Neural progenitor cell (in vitro differentiated cells): ENCODE measurements around the gene LPCAT2. TPM values are rescaled to one million over a fixed set of nuclear protein-coding genes. Genes with fewer than 3 reads are reported as not detected.

Source experiments
- DNase-seq: peaks from one replicate; pipeline ENCODE4 v3.0.0-alpha.2; 2016; ENCODE audit warnings: low spot score
- H2AFZ ChIP-seq: fragments of 200-600 bp; sonication (generic); replicated peaks from 2 replicates; pipeline ENCODE4 v1.6.1; 2016; ENCODE audit warnings: antibody characterized with exemption
- H3F3A ChIP-seq: fragments of 200-600 bp; sonication (generic); 2 replicates; pipeline ENCODE4 v1.6.1; 2016; ENCODE audit warnings: antibody characterized with exemption, low read depth
- H3K27ac ChIP-seq: fragments of 200-600 bp; sonication (generic); 2 replicates; pipeline ENCODE4 v1.5.1; 2016; ENCODE audit warnings: mild to moderate bottlenecking
- H3K27me3 ChIP-seq: fragments of 200-600 bp; sonication (generic); 2 replicates; pipeline ENCODE4 v1.6.1; 2016; ENCODE audit warnings: mild to moderate bottlenecking, moderate library complexity
- H3K36me3 ChIP-seq: fragments of 200-600 bp; sonication (generic); 2 replicates; pipeline ENCODE4 v1.5.1; 2016
- H3K4me1 ChIP-seq: fragments of 200-600 bp; sonication (generic); 2 replicates; pipeline ENCODE4 v1.6.1; 2016; ENCODE audit warnings: mixed run types
- H3K4me2 ChIP-seq: fragments of 200-600 bp; sonication (generic); 2 replicates; pipeline ENCODE4 v1.6.1; 2016
- H3K4me3 ChIP-seq: fragments of 200-600 bp; sonication (generic); 2 replicates; pipeline ENCODE4 v1.5.1; 2016
- H3K79me2 ChIP-seq: fragments of 200-600 bp; sonication (generic); 2 replicates; pipeline ENCODE4 v1.6.1; 2016; ENCODE audit warnings: low read depth
- H3K9ac ChIP-seq: fragments of 200-600 bp; sonication (generic); 2 replicates; pipeline ENCODE4 v1.6.1; 2016
- H3K9me3 ChIP-seq: fragments of 200-600 bp; sonication (generic); 2 replicates; pipeline ENCODE4 v1.5.1; 2016; ENCODE audit warnings: low read depth
- H4K20me1 ChIP-seq: fragments of 200-600 bp; sonication (generic); 2 replicates; pipeline ENCODE4 v1.6.1; 2016; ENCODE audit warnings: low read depth
- H3K27ac Mint-ChIP-seq: 3 replicates; pipeline ENCODE4 v1.8.0; 2021; ENCODE audit warnings: mixed read lengths
- H3K27me3 Mint-ChIP-seq: 2 replicates; pipeline ENCODE4 v1.8.0; 2022; ENCODE audit warnings: low read depth, mild to moderate bottlenecking, inconsistent platforms, moderate library complexity, mixed read lengths; ENCODE audit not compliant: insufficient read depth
- H3K36me3 Mint-ChIP-seq: 3 replicates; pipeline ENCODE4 v1.8.0; 2021; ENCODE audit warnings: mixed read lengths
- H3K4me1 Mint-ChIP-seq: 3 replicates; pipeline ENCODE4 v1.8.0; 2021; ENCODE audit warnings: mixed read lengths
- H3K4me3 Mint-ChIP-seq: 3 replicates; pipeline ENCODE4 v1.8.0; 2021; ENCODE audit warnings: mild to moderate bottlenecking, moderate library complexity, mixed read lengths
- H3K9me3 Mint-ChIP-seq: 3 replicates; pipeline ENCODE4 v1.8.0; 2020; ENCODE audit warnings: mixed read lengths
- EZH2 ChIP-seq: fragments of 200-600 bp; sonication (generic); IDR thresholded peaks from 2 replicates; pipeline ENCODE4 v1.6.1; 2017; ENCODE audit warnings: antibody characterized with exemption, mild to moderate bottlenecking, moderate library complexity
- EZH2phosphoT487 ChIP-seq: fragments of 200-600 bp; sonication (generic); IDR thresholded peaks from 2 replicates; pipeline ENCODE4 v1.6.1; 2017; ENCODE audit warnings: antibody characterized with exemption
- total RNA-seq: library from RNA; depleted of rRNA; stranded (reverse); fragments of >200 nt; gene quantifications from 2 replicates; pipeline ENCODE4 v1.2.3, GENCODE V29; 2015; ENCODE audit warnings: low replicate concordance
- TF ChIP-seq, protein P1 (sequence below): fragments of 200-600 bp; sonication (generic); IDR thresholded peaks from 2 replicates; pipeline ENCODE4 v1.5.1; 2017; ENCODE audit warnings: antibody characterized with exemption, mild to moderate bottlenecking

Gene LPCAT2
- total RNA-seq, 1 donor from 2014 or later = 14.2 TPM

DNA sequence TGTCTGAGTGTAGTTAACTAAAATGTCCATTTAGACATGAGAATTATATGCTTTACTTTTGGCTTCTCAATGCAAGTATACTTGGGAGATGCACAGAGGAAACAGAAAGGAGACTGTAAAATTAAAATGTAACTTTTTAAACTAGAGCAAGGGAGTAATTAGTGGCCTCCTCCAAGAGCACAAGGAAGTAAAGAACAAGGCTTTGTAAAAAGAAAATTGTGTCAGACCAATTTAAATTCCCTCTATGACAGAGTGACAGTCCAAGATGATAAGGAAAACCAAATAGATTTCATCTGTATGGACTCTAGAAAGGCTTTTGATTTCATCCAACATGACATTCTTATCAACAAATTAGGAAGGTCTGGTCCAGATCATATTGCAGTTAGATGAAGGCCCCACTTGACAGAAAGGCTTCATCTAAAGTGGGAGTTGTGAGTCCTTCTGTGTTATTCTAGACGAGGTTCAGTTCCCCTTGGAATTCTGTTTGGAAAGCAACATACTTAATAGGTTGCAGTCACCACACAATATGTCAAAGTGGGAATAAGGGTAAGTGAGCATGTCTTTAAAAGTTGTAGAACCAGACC is 51.2 kb downstream of the LPCAT2 start:
- Histone ChIP-seq H3K79me2 (no peaks in the 10 kb centered on the region), H3K36me3 (no peaks in the 10 kb centered on the region), H3K9me3 (no peaks in the 10 kb centered on the region), H3K9ac (no peak overlapping the region), H3K27me3 (no peaks in the 10 kb centered on the region), H3K4me2 (no peak overlapping the region), H4K20me1 (no peaks in the 10 kb centered on the region), H2AFZ (no peak overlapping the region), H3K4me1 (no peaks in the 10 kb centered on the region), H3K27ac (no peak overlapping the region), H3K4me3 (no peak overlapping the region), H3F3A (no peaks in the 10 kb centered on the region)
- Mint-ChIP-seq H3K36me3 (peaks cover 5% of the 10 kb centered on the region), H3K27me3 (no peaks in the 10 kb centered on the region), H3K4me1 (no peaks in the 10 kb centered on the region), H3K9me3 (no peaks in the 10 kb centered on the region), H3K27ac (no peak overlapping the region), H3K4me3 (no peak overlapping the region)
- DNase-seq = no peak
- TF ChIP-seq EZH2 = no peak
- TF ChIP-seq, protein P1, sequence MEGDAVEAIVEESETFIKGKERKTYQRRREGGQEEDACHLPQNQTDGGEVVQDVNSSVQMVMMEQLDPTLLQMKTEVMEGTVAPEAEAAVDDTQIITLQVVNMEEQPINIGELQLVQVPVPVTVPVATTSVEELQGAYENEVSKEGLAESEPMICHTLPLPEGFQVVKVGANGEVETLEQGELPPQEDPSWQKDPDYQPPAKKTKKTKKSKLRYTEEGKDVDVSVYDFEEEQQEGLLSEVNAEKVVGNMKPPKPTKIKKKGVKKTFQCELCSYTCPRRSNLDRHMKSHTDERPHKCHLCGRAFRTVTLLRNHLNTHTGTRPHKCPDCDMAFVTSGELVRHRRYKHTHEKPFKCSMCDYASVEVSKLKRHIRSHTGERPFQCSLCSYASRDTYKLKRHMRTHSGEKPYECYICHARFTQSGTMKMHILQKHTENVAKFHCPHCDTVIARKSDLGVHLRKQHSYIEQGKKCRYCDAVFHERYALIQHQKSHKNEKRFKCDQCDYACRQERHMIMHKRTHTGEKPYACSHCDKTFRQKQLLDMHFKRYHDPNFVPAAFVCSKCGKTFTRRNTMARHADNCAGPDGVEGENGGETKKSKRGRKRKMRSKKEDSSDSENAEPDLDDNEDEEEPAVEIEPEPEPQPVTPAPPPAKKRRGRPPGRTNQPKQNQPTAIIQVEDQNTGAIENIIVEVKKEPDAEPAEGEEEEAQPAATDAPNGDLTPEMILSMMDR = no peak
- TF ChIP-seq EZH2phosphoT487 = no peak

DNA sequence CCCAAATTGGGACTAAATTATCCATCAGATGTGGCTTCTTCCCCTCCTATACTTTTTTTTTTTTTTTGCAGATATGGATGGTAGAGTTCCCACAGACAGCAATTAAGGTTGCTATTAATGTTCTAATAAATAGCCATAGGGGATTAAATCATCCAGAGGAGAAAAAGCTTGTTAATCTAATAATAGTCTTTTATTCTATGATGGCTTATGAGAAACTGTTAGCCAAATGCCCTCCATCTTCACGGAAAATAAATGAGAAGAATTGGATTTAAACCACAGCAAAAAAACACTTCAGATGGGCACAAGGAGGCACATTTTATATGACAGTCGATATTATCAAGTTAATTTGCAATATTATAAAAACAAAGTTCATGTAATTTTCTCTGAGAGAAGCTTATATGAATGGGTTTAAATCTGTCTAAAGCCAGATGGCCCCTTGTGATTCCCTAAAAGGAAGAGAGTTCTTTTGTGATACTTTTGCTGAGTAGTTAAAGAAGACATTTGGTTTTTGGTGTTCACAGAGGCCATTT is 52.5 kb downstream of the LPCAT2 start:
- Histone ChIP-seq H3F3A (no peaks in the 10 kb centered on the region), H3K9me3 (no peaks in the 10 kb centered on the region), H4K20me1 (no peaks in the 10 kb centered on the region), H3K4me2 (no peak overlapping the region), H3K27me3 (no peaks in the 10 kb centered on the region), H3K36me3 (no peaks in the 10 kb centered on the region), H3K27ac (no peak overlapping the region), H3K4me1 (no peaks in the 10 kb centered on the region), H2AFZ (no peak overlapping the region), H3K9ac (no peak overlapping the region), H3K79me2 (no peaks in the 10 kb centered on the region), H3K4me3 (no peak overlapping the region)
- Mint-ChIP-seq H3K36me3 (no peaks in the 10 kb centered on the region), H3K27ac (no peak overlapping the region), H3K27me3 (no peaks in the 10 kb centered on the region), H3K9me3 (no peaks in the 10 kb centered on the region), H3K4me3 (no peak overlapping the region), H3K4me1 (no peaks in the 10 kb centered on the region)
- TF ChIP-seq, protein P1 = no peak
- TF ChIP-seq EZH2phosphoT487 (no peak), EZH2 (no peak)
- DNase-seq = no peak

DNA sequence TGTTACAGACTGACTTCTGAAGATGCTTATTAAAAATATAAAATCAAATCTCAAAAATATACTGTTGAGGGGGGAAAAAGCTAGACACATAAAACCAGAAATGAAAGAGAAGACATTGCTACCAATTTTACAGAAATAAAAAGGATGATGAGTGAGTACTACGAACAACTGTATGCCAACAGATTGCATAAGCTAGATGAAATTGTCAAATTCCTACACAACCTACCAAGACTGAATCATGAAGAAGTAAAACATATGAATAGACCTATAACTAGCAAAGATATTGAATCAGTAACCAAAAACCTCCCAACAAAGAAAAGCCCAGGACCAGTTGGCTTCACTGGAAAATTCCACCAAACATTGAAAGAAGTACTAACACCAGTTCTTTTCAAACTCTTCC is 54.1 kb downstream of the LPCAT2 start:
- Histone ChIP-seq H3K27ac (no peak overlapping the region), H2AFZ (no peak overlapping the region), H3K79me2 (no peaks in the 10 kb centered on the region), H3K4me3 (no peak overlapping the region), H3K9me3 (no peaks in the 10 kb centered on the region), H3F3A (no peaks in the 10 kb centered on the region), H3K4me1 (no peaks in the 10 kb centered on the region), H4K20me1 (no peaks in the 10 kb centered on the region), H3K9ac (no peak overlapping the region), H3K36me3 (no peaks in the 10 kb centered on the region), H3K27me3 (no peaks in the 10 kb centered on the region), H3K4me2 (no peak overlapping the region)
- Mint-ChIP-seq H3K4me3 (no peak overlapping the region), H3K4me1 (no peaks in the 10 kb centered on the region), H3K27me3 (no peaks in the 10 kb centered on the region), H3K36me3 (no peaks in the 10 kb centered on the region), H3K27ac (no peak overlapping the region), H3K9me3 (no peaks in the 10 kb centered on the region)
- TF ChIP-seq EZH2phosphoT487 = no peak
- TF ChIP-seq, protein P1 = no peak
- no peak for TF ChIP-seq EZH2
- DNase-seq = no peak
